ENCODE data around the gene SUGP2.

The SUGP2 gene

DNA sequence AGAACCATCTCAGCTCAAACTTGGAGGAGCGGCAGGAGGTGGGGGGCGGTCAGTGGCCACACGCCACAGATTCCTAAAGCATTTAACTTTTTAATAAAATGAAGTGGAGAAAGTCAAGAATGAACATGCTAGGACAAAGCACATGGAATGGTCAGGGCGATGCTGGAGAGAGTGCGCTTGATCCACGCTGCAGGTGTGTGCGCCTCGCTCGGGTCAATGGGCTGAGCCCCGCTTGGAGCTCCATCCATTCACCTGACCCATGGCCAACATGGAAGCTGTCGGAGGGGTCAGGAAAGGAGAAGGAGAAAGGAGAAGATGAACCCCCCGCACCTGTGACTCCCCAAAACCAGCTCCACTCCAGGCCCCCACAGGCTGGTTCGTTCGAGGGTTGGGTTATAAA is 41.8 kb downstream of the SUGP2 start:
- Histone ChIP-seq H3K36me3 (ENCODE audit: control insufficient read depth, insufficient read depth, low read length) (peaks cover 30% of the 10 kb centered on the region), H3K27me3 (replicated peaks; ENCODE audit: control insufficient read depth, insufficient read depth, low read length) (no peaks in the 10 kb centered on the region), H3K4me3 (replicated peaks; ENCODE audit: low read depth, low read length) (no peak overlapping the region)
- TF ChIP-seq, protein P1, sequence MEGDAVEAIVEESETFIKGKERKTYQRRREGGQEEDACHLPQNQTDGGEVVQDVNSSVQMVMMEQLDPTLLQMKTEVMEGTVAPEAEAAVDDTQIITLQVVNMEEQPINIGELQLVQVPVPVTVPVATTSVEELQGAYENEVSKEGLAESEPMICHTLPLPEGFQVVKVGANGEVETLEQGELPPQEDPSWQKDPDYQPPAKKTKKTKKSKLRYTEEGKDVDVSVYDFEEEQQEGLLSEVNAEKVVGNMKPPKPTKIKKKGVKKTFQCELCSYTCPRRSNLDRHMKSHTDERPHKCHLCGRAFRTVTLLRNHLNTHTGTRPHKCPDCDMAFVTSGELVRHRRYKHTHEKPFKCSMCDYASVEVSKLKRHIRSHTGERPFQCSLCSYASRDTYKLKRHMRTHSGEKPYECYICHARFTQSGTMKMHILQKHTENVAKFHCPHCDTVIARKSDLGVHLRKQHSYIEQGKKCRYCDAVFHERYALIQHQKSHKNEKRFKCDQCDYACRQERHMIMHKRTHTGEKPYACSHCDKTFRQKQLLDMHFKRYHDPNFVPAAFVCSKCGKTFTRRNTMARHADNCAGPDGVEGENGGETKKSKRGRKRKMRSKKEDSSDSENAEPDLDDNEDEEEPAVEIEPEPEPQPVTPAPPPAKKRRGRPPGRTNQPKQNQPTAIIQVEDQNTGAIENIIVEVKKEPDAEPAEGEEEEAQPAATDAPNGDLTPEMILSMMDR (IDR thresholded peaks at IDR 0.05; ENCODE audit: insufficient read depth, low read length, poor library complexity, severe bottlenecking) = no peak
- DNase-seq (ENCODE audit: extremely low read depth, insufficient read length) = no peak

DNA sequence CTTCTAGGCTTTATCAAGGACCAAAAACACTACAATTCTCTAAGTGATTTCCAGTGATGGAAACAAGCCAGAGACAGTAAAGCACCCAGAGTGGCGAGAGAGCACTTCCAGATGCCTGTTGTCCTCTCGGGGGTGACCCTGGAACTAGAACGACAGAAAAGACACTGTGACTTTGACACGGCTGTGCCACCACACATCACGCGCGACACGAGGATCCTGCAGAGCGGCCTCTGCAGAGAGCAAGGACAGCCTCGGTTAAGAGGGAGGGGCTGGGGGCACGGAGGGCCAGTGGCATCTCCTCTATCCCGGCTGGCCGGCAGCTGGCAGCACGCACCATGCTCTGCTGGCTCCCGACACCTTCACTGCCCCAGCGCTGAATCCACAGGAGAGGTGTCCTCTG is 42.3 kb downstream of the SUGP2 start:
- H3K36me3 ChIP-seq (ENCODE audit: control insufficient read depth, insufficient read depth, low read length) = peaks cover 30% of the 10 kb centered on the region
- DNase-seq (ENCODE audit: extremely low read depth, insufficient read length) = no peak
- TF ChIP-seq, protein P1 (IDR thresholded peaks at IDR 0.05; ENCODE audit: insufficient read depth, low read length, poor library complexity, severe bottlenecking) = no peak
- H3K4me3 ChIP-seq (replicated peaks; ENCODE audit: low read depth, low read length) = no peak overlapping the region
- no peaks in the 10 kb centered on the region for H3K27me3 ChIP-seq (replicated peaks; ENCODE audit: control insufficient read depth, insufficient read depth, low read length)

DNA sequence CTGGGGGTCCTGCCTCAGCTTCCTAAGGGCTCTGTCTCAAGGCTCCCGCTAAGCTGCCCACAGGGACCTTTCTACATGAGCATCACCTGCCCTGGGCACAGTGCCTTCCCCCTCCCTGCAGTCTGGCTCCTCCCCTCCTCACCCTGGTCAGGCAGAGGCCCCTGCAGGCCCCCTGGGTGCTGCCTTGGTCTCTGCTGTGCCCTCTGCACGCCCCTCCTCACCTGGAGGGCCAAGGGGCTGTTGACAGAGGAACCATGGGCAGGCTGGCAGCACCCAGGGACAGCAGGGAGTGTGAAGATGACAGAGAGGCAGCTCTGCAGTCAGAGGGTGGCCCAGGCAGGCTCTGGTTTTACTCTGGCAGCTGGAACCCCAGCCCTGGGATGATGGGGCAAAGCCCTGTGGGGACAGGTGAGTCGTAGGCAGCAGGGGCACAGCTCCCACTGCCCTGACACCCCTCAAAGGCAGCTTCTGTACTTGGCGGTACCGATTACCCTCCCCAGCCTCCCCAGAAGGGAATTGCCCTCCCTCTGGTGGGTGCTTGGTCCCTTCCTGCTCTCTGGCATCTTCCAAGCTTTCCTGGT is 43.1 kb downstream of the SUGP2 start:
- DNase-seq (ENCODE audit: extremely low read depth, insufficient read length) = no peak
- Histone ChIP-seq H3K4me3 (replicated peaks; ENCODE audit: low read depth, low read length) (no peak overlapping the region), H3K27me3 (replicated peaks; ENCODE audit: control insufficient read depth, insufficient read depth, low read length) (no peaks in the 10 kb centered on the region), H3K36me3 (ENCODE audit: control insufficient read depth, insufficient read depth, low read length) (peaks cover 25% of the 10 kb centered on the region)
- TF ChIP-seq, protein P1 (IDR thresholded peaks at IDR 0.05; ENCODE audit: insufficient read depth, low read length, poor library complexity, severe bottlenecking) = no peak

DNA sequence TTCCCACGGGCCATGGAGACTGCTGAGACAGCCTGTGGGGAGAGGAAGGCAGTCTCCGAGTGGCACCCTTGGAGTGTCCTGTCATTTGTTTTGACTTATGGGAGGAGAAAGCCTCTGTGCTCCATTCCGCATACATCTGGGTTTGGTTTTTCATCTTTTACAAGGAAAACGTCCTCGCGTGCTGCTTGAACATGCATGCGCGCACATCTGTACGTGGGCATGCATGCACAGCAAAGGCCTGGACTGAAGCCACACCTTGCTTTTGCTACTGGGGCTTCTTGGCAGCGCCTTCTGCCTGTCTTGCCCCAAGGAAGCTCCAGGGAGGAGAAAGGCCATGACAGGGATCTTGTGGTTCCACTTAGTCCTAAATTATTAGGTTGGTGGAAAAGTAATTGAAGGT is 44.0 kb downstream of the SUGP2 start:
- Histone ChIP-seq H3K4me3 (replicated peaks; ENCODE audit: low read depth, low read length) (no peak overlapping the region), H3K27me3 (replicated peaks; ENCODE audit: control insufficient read depth, insufficient read depth, low read length) (no peaks in the 10 kb centered on the region; the same call in 1 of the 2 replicates), H3K36me3 (ENCODE audit: control insufficient read depth, insufficient read depth, low read length) (peaks cover 18% of the 10 kb centered on the region)
- TF ChIP-seq, protein P1 (IDR thresholded peaks at IDR 0.05; ENCODE audit: insufficient read depth, low read length, poor library complexity, severe bottlenecking) = no peak
- DNase-seq (ENCODE audit: extremely low read depth, insufficient read length) = no peak

DNA sequence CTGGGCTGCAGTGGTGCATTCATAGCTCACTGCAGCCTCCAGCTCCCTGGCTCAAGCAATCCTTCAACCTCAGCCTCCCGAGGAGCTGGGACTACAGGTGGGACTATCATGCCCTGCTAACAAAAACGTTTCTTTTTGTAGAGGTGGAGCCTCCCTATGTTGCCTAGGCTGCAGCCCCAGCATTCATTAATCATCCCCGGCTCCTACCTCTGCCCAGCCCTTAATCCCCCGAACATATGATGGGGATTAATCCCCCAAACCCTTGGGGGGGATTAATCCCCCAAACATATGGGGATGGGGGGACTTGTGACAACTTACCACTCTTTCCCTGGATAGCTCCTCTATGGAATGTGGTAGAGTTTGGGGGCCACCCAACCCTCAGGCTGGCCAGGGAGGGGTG is 45.9 kb downstream of the SUGP2 start:
- H3K27me3 ChIP-seq (replicated peaks; ENCODE audit: control insufficient read depth, insufficient read depth, low read length) = peaks cover 2% of the 10 kb centered on the region; the same call in 1 of the 2 replicates
- TF ChIP-seq, protein P1 (IDR thresholded peaks at IDR 0.05; ENCODE audit: insufficient read depth, low read length, poor library complexity, severe bottlenecking) = no peak
- peaks cover 6% of the 10 kb centered on the region; the same call in 1 of the 2 replicates for H3K36me3 ChIP-seq (ENCODE audit: control insufficient read depth, insufficient read depth, low read length)
- no peak for DNase-seq (ENCODE audit: extremely low read depth, insufficient read length)
- H3K4me3 ChIP-seq (replicated peaks; ENCODE audit: low read depth, low read length) = no peak overlapping the region

DNA sequence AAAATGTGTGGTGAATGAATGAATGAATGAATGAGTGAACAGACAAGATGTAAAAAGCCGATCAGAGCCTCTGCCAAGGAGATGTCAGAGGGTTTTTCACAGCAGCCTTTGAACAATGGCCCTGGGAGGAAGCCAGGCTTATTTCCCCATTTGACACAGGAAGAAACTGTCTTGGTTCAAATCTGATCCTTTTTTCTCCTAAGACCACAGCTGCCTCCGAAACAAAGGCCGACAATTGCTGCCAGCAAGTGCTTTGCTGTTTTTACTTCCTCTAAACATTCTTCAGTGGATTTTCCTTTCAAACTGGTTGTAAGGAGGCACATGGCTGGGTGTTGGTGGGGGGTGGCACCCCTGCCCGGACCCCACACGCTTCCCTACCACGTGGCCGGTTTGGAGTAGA is 48.1 kb downstream of the SUGP2 start:
- no peak for DNase-seq (ENCODE audit: extremely low read depth, insufficient read length)
- Histone ChIP-seq H3K36me3 (ENCODE audit: control insufficient read depth, insufficient read depth, low read length) (no peaks in the 10 kb centered on the region), H3K27me3 (replicated peaks; ENCODE audit: control insufficient read depth, insufficient read depth, low read length) (peaks cover 2% of the 10 kb centered on the region; the same call in 1 of the 2 replicates), H3K4me3 (replicated peaks; ENCODE audit: low read depth, low read length) (no peak overlapping the region)
- TF ChIP-seq, protein P1 (IDR thresholded peaks at IDR 0.05; ENCODE audit: insufficient read depth, low read length, poor library complexity, severe bottlenecking) = no peak

Measured in GM06990 (cell line).